NCI-H524 (cell line): ENCODE measurements around the gene COL4A6.

ENCODE experiments used
- DNase-seq, 2 experiments: peaks; one replicate each; lab custom pipeline; 2025; lab: John Stamatoyannopoulos, UW

Gene COL4A6

DNA sequence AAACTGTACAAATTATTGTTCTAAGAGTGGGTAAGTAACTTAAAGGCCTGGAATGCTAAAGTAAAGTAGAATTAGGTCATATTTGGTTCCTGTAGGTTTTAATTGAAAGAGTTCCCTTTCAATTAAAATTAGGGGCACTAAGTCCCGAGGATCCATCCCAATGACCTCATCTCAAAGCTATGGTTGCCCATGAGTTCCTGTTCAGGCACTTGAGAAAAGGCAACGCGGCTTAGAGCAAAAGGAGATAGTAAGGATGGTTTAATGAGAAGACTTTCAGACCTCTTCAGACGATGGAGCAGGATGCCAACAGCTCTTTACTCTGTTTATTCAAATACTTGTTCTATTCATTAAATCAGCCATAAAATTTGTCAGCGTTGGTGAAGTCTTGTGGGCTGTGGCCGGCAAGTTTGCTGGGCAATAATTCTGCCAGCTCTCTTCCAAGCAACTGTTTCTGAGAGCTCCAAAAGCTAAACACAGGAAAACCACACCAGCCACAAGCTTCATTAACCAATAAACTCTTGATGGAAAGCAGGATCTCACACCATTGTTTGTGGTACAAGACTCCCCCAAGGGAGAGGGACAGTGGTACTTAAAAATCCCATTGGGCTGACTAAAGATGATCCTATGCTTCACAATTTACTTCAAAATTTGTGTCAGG is 167.4 kb downstream of the COL4A6 start:
- DNase-seq: peak in 1 of 2 experiments; percentile 13

- no peak for DNase-seq
These were observed 167.9 kb downstream of the COL4A6 start for GRCh38 chrX:108270280-108270679.

GRCh38 chrX:108268434-108269080 is 169.7 kb downstream of the COL4A6 start:
- no peak for DNase-seq

DNA sequence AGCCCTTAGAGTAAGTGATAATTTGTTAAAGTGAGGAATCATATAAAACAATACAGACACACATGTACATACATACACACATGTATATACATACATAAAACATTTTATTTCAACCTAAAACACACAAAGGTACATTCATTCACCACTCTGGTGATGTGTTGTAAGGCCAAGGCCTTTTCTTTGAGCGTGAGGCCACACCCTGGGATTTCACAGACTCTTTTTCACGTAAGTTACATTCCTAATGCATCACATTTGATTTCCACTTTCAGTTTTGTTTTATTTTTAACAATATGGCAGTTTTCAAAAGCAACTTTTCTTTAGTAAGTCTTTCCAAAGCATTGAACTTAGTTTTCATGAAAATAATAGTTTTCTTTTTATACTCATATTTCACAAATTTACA is 170.7 kb downstream of the COL4A6 start:
- DNase-seq: no peak

DNA sequence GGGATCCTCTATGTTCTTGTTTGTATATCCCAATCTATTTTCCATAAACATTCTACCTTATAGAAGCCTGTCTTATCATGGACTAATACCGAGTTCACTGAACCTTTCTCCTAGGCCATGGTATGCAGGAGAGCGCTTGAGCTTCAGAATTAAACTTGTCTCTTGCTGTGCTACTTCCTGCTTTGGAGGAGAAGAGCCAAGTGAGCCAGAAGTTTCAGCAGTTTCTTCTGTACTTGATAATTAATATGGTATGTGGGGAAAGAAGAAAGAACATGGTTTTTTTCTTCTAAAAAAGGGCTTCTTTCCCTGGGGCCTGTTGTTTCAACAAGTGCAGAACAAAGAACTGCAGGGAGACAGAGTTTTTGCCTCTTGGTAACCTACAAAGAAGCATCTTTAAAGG is 173.8 kb downstream of the COL4A6 start:
- no peak for DNase-seq

DNA sequence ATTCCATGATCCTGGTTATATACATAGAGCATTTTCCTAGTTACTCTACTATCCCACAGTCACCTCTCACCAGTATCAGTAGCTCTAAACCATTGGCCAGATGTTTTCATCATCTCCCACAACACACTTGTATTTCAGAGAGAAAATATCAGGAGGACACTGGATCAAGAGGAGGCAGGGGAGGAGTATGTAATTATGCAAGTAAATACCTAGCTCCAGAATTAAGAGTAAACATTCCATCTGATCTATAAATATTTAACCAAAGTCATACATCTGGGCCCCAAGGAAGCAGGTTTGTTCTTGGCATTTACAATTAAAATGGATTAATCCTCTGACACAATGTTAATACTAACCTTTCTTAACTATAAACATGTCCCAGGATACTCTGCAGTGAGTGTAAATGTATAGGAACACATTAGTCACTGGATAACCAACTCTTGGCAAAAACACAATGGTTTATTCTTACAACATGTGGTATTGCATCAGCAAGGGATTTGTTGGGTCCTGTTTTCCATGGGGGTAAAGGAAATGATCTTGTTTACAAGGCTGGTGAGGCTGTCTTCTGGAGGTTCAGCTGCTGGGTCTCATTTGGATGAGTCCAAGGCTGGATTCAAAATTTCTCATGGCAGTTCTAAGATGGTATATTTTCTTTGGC is 176.5 kb downstream of the COL4A6 start:
- DNase-seq: no peak

- no peak for DNase-seq
These were observed 180.7 kb downstream of the COL4A6 start for GRCh38 chrX:108257556-108257955.

GRCh38 chrX:108254636-108255035 is 183.6 kb downstream of the COL4A6 start:
- no peak for DNase-seq

DNA sequence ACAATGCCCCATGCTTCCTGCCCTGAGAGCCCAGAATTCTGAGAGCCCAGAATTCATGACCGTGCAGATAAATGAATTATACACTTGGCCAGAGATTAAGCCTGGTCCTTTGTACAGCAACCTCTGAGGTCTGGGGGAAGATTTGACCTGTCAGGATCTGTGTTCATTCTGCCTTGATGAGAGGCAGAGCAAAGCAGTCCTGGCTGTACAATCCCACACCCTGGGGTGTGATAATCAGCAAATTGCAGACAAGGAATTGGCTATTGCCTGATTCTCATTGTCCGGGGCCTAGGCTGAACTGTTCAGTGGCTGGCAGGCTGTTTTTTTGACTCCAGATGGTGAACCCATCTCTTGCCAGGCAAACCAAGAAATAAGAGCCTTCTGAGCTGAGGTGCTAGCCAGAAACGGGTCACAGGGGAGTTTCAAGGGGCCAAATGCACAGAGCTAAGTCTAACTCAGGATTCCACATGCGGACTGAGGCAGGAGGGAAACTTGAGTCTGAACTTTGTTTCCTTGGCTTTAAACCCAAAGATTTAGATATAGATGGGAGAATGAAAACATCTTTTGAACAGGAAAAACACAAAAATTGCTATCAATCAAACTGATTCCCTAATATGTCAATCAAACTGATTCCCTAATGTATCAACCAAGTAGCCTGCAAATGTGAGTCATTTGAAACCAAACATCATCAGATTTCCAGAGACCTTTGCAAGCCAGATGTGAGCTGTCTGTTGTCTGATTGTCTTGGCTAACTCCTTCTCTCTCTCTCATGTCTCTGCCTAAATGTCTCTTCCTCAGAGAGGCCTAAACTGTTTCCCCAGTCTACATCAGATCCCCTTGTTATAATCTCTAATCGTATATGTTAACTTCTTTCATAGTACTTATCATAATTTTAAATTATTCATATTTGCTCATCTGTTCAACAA is 187.3 kb downstream of the COL4A6 start:
- DNase-seq: no peak

DNA sequence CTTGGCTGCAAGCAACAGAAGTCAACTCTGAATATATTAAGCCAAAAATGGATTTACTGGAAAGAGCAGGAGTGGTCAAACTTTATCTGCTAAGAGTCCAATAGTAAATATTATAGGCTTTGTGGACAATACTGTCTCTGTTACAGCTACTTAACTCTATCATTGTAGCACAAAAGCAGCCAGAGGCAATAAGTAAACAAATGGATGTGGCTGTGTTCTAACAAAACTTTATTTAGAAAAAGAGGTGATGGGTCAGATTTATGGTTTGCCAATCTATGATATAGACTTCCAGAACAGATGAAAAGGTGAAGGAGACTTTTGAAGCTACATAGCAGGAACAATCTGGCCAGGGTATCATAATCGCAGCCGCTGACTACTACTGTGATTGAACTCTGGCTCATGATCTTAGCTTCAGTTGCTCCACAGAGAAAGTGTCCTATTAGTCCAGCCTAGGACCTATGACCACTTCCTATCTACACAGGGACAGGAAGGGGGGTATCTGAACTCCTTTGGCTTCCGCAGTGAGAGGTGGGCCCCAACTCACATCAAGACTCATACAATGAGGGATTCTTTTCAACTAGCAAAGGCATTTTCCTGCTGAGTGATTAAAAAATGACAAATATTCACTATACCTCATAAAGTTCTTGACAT is 191.8 kb downstream of the COL4A6 start:
- no peak for DNase-seq

GRCh38 chrX:108245462-108245861 is 192.8 kb downstream of the COL4A6 start:
- peak in 1 of 2 experiments; percentile 5 for DNase-seq

GRCh38 chrX:108235986-108236385 is 202.2 kb downstream of the COL4A6 start:
- DNase-seq: no peak

DNA sequence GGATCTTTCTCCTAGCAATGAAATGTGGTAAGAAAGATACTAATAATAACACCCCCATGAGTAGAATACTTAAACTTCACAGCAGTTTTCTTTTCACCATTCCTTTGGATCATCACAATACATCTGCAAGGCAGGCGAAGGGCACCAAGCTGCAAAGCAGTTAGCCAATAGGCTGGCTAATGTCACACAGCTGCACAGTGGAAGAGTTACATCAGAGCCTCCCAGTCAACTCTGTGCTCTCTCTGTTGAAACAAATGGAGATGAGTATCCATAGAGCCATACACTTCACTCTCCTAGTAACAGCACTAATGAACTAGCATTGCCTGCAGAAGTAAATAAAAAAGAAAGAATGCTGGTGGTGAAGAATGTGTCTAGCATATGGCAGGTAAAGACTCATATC is 207.6 kb downstream of the COL4A6 start:
- DNase-seq: no peak

DNA sequence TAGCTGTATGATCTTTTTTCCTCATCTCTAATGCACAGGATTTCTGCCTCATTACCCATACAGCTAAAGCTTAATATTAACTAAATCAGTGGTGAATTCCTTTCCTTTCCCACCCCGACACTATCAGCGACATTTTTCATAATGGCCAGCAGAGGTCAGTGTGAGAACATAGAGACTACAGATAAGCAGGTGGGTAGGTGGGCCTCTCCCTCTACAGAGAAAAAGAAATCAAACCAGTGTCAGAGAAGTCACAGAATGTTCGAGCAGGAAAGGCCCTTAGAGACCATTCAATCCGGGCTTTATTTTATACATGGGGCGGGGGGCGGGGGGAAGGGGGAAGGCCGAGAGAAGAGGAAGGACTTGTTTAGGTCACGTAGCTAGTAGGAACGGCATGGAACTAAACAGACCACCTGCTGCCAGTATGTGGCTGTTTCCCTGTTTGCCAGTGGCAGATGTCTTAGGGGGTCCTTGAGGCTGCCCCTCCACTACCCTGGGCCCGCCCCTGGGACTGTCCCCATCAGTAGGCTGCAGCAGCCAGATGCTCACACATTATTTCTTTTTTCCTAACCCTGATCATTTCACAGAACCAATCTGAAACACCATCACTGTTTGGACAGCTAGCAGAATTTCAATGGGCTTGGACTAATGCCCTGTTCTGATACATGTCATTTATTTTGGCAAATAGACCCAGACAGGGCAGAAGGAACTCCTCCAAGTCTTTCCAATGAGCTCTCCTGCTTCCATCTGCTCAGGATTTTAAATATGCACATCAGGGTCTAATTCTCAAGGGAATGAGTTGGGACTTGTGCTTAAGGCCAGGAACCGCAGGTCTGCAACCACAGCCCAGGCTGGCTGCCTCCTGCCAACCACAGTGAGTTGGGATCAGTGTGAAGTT is 213.2 kb downstream of the COL4A6 start:
- DNase-seq: peak; percentile 96 to 99

DNA sequence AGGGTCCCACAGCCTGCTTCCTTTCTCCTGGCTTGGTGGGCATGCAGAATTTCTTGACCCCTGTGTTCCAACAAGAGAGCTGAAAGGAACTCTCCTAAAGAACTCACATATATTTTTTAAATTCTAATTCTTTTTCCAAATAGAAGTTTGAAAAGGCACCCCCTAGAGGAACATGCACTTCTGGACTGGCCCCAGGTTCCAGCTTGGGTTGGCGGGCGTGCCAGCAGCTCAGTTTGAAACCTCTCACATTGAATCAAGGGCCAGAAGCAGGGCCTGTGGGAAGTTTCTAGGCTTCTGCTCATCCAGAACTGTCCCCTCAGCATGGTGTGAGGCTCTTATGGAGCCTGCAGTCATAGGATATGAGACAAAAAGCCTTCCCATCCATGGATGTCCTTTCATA is 214.0 kb downstream of the COL4A6 start:
- DNase-seq: peak in 1 of 2 experiments; percentile 50

GRCh38 chrX:108223585-108223984 is 214.6 kb downstream of the COL4A6 start:
- DNase-seq: peak in 1 of 2 experiments; percentile 34

DNA sequence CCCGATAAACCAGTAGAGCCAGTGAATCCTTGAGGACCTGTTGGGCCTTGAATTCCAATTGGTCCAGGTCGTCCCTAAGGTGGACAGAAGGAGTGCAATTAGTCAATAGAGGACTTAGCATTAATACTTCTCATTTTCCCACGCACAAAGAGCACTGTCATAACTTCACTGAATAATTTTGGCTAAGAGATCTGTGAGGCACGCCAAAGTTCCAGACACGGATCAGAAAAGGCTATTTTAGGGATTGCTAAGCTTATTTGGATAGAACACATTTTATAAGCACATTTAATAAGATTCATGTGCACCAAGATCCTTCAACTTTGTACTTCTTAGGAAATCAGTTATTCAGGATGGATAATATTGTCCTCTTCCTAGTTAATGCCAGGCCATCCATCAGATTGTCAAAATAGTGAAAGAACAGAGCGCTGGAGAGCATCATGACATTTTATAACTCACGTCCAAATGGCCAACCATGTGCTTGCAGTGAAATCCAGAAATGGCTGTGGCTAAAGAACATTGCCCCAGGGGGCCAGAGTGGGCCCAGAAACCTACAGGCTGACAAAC is 216.8 kb downstream of the COL4A6 start:
- DNase-seq: no peak

GRCh38 chrX:108219949-108220601 is 218.1 kb downstream of the COL4A6 start:
- DNase-seq: no peak

DNA sequence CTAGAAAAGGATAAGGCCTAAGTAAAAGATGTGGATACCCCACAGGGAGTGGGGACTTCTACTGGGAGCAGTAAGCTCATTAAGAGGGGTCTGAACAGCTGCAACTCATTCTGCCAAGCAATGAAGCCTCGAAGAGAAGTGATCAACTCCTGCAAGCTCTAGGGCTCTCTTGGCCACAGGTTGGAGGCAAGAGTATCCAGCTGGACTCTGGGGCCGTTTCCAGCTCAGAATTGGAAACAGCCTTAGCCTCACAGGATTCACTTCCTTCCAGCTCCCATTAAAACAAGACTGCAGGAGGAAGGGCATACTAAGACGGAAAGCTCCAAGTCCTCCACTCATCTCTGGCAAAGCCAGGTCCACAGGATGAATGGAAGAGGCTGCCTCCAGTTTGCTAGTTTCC is 220.3 kb downstream of the COL4A6 start:
- DNase-seq: peak in 1 of 2 experiments; percentile 4
